Activated naive CD4-positive, alpha-beta T cell treated with Interleukin-2 at 50 U/mL for 16 hours (primary cell): Measurements from ENCODE around the gene ZNF575.
A peak's percentile ranks its signal among the peaks of the same experiment; 100 is the strongest.

ENCODE experiments used
- DNase-seq: peaks from one replicate; pipeline ENCODE4 v3.0.0-alpha.2; 2020

ZNF575 gene

GRCh38 chr19:43575156-43575950 is 42.4 kb downstream of the ZNF575 start, which contains the start of the genes PINLYP and XRCC1:
TSS of gene PINLYP (plus strand) at chr19:43575801. CDS start at chr19:43577192, 1,391 bp downstream.
TSS of gene XRCC1 (minus strand) at chr19:43575527. CDS start at chr19:43575458, 69 bp downstream.
- DNase-seq = peak; percentile 95

GRCh38 chr19:43575955-43576878 is 43.2 kb downstream of the ZNF575 start:
- DNase-seq = no peak

- DNase-seq = no peak
Observed at GRCh38 chr19:43578787-43579186, 45.8 kb downstream of the ZNF575 start.

DNA sequence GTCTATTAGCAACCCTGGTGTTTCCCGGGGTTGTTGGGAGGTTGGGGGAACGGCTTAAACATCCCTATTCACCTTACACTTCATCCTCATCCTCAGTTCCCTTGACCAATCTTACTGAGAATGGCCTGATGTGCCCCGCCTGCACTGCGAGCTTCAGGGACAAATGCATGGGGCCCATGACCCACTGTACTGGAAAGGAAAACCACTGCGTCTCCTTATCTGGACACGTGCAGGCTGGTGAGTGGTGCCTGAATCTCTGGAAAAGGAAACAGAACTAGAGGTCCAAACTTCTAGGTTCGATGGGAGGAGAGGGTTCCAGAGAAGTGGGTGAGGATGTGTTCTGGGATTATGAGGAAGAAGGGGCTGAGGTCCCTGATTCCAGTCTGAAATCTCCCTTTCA is 48.5 kb downstream of the ZNF575 start:
- no peak for DNase-seq

DNA sequence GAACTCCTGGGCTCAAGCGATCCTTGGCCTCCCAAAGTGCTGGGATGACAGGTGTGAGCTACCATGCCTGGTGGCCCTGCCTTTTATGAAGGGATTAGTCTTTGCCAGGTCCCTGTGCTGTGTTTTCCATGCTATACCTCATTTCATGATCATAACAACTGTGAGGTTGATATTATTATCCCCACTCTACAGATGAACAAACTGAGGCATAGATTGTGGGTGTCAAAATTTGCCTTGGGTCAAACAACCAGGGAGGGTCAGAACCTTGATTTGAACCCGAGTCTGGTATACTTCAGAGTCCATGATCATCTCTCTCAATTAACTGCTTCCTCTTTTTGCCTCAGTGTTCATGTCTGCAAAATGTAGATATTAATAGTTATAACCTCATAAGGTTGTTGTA is 49.5 kb downstream of the ZNF575 start:
- no peak for DNase-seq

DNA sequence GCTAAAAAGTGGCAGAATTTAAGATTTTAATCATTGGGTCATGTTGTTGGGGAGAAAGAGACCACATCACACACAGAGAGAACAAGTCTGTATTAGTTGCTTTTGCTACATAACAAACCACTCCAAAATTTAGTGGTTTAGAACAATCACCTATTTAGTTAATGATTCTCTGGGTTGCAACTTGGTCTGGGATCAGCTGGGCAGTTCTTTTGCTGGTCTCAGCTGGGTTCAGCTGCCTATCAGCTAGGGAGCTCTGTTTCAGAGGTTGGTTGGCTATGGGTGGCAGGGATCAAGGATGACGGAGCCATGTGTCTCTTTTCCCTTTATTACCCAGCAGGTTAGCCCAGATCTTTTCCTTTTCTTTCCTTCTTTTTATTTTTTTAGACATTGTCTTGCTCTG is 51.5 kb downstream of the ZNF575 start:
- no peak for DNase-seq
